Epithelial cell of esophagus (primary cell): ENCODE measurements around the gene GALNT15.

Experiments
- DNase-seq: peaks from one replicate; pipeline ENCODE4 v3.0.0; 2010; ENCODE audit warnings: low read depth
- H3K4me3 ChIP-seq: 2 replicates; pipeline ENCODE4 v1.5.1; 2011; ENCODE audit warnings: mild to moderate bottlenecking, low read length, control low read depth
- CTCF ChIP-seq: IDR thresholded peaks from 2 replicates; pipeline ENCODE4 v1.5.1; 2011; ENCODE audit warnings: low read depth, mild to moderate bottlenecking, low read length, control low read depth, inconsistent platforms; ENCODE audit not compliant: insufficient read depth; ENCODE audit errors: missing control alignments

Gene GALNT15

GRCh38 chr3:16186565-16186964 is 12.1 kb downstream of the GALNT15 start:
- H3K4me3 ChIP-seq: no peak overlapping the region
- TF ChIP-seq CTCF: no peak
- no peak for DNase-seq

GRCh38 chr3:16187213-16187790 is 12.8 kb downstream of the GALNT15 start:
- TF ChIP-seq CTCF: no peak
- no peak for DNase-seq
- H3K4me3 ChIP-seq: no peak overlapping the region

GRCh38 chr3:16188071-16188470 is 13.6 kb downstream of the GALNT15 start:
- no peak for TF ChIP-seq CTCF
- no peak overlapping the region for H3K4me3 ChIP-seq
- no peak for DNase-seq

GRCh38 chr3:16189201-16189600 is 14.7 kb downstream of the GALNT15 start:
- DNase-seq: peak; percentile 69
- TF ChIP-seq CTCF: peak; percentile 8
- no peak overlapping the region for H3K4me3 ChIP-seq

GRCh38 chr3:16190704-16191103 is 16.2 kb downstream of the GALNT15 start:
- no peak for DNase-seq
- TF ChIP-seq CTCF: no peak
- H3K4me3 ChIP-seq: no peak overlapping the region

- no peak overlapping the region for H3K4me3 ChIP-seq
- no peak for TF ChIP-seq CTCF
- DNase-seq: no peak
Measured at GRCh38 chr3:16191591-16191990, 17.1 kb downstream of the GALNT15 start.

- TF ChIP-seq CTCF: no peak
- no peak for DNase-seq
- no peak overlapping the region for H3K4me3 ChIP-seq
Measured at GRCh38 chr3:16192176-16192811, 17.8 kb downstream of the GALNT15 start.
